Neutrophil (primary cell): ENCODE results near the gene DCLK1.

Source experiments
- H3K27ac ChIP-seq: fragments of 200-600 bp; sonication (generic); 2 replicates; pipeline ENCODE4 v1.5.1; 2016; ENCODE audit warnings: mild to moderate bottlenecking, moderate library complexity
- H3K27me3 ChIP-seq: fragments of 200-600 bp; sonication (generic); 2 replicates; pipeline ENCODE4 v1.6.0; 2016; ENCODE audit warnings: mild to moderate bottlenecking
- H3K36me3 ChIP-seq: fragments of 200-600 bp; sonication (generic); 2 replicates; pipeline ENCODE4 v1.5.1; 2017
- H3K4me1 ChIP-seq, 2 experiments: fragments of 200-600 bp in 1 of 2; sonication (generic) in 1 of 2; 1 replicate in 1 of 2; 2 replicates in 1 of 2; pipeline versions ENCODE4 v1.5.1 to v1.6.1; 2013 to 2016; ENCODE audit warnings: low read depth in 1 of 2, low read length in 1 of 2, mild to moderate bottlenecking in 1 of 2, moderate library complexity in 1 of 2; ENCODE audit not compliant: control insufficient read depth in 1 of 2, insufficient read depth in 1 of 2
- H3K4me3 ChIP-seq, 2 experiments: fragments of 200-600 bp in 1 of 2; sonication (generic) in 1 of 2; 1 replicate in 1 of 2; 2 replicates in 1 of 2; pipeline ENCODE4 v1.5.1; 2013 to 2016; ENCODE audit warnings: low read depth in 1 of 2, low read length in 1 of 2, mild to moderate bottlenecking in 1 of 2, moderate library complexity in 1 of 2
- H3K9me3 ChIP-seq: fragments of 200-600 bp; sonication (generic); 2 replicates; pipeline ENCODE4 v1.5.1; 2016
- TF ChIP-seq, protein P1 (sequence below): fragments of 200-600 bp; sonication (generic); IDR thresholded peaks from 2 replicates; pipeline ENCODE4 v1.5.1; 2016; ENCODE audit warnings: antibody characterized with exemption

The DCLK1 gene

DNA sequence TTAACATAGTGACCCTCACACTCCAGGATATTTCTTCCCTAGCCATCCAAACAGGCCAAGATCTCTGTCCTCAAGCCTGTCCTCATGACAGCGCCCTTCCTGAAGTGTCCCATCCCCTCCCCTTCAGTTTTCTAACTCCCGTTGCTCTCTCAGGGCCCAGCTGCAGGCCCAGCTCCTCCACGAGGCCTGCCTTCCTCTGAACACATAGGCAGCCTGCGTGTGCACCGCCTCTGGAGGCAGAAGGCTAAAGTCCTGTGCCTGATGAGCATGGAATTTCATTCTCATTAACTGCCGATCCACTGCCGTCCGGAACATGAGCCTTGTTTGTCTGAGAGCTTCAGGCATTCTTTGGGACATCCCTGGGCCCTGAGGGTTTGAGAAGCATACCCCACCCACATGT lies 306.4 kb downstream of the DCLK1 start:
- H3K27ac ChIP-seq = no peak overlapping the region
- no peaks in the 10 kb centered on the region for H3K36me3 ChIP-seq
- no peak overlapping the region for H3K4me3 ChIP-seq
- H3K9me3 ChIP-seq = no peaks in the 10 kb centered on the region
- H3K4me1 ChIP-seq = no peaks in the 10 kb centered on the region
- no peaks in the 10 kb centered on the region for H3K27me3 ChIP-seq
- TF ChIP-seq, protein P1, sequence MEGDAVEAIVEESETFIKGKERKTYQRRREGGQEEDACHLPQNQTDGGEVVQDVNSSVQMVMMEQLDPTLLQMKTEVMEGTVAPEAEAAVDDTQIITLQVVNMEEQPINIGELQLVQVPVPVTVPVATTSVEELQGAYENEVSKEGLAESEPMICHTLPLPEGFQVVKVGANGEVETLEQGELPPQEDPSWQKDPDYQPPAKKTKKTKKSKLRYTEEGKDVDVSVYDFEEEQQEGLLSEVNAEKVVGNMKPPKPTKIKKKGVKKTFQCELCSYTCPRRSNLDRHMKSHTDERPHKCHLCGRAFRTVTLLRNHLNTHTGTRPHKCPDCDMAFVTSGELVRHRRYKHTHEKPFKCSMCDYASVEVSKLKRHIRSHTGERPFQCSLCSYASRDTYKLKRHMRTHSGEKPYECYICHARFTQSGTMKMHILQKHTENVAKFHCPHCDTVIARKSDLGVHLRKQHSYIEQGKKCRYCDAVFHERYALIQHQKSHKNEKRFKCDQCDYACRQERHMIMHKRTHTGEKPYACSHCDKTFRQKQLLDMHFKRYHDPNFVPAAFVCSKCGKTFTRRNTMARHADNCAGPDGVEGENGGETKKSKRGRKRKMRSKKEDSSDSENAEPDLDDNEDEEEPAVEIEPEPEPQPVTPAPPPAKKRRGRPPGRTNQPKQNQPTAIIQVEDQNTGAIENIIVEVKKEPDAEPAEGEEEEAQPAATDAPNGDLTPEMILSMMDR = no peak

DNA sequence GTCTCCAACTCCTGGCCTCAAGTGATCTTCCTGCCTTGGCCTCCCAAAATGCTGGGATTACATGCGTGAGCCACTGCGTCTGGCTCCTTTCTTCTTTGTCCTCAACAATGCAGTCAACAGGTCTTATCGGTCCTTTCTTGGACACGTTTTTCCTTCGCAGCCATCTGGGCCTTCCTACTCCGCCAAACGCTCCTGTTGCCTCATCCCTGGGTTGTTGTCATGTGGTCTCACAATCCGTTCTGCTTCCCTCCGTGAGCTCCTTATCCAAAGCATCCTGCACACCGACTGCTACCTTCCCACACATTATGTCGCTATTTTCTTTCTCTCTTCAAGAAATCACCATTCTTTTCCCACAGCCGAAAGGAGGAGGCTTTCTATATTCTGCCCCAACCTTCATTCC lies 306.8 kb downstream of the DCLK1 start:
- H3K9me3 ChIP-seq = no peaks in the 10 kb centered on the region
- H3K27ac ChIP-seq = no peak overlapping the region
- no peaks in the 10 kb centered on the region for H3K36me3 ChIP-seq
- no peaks in the 10 kb centered on the region for H3K4me1 ChIP-seq
- no peak overlapping the region for H3K4me3 ChIP-seq
- H3K27me3 ChIP-seq = no peaks in the 10 kb centered on the region
- TF ChIP-seq, protein P1 = no peak

DNA sequence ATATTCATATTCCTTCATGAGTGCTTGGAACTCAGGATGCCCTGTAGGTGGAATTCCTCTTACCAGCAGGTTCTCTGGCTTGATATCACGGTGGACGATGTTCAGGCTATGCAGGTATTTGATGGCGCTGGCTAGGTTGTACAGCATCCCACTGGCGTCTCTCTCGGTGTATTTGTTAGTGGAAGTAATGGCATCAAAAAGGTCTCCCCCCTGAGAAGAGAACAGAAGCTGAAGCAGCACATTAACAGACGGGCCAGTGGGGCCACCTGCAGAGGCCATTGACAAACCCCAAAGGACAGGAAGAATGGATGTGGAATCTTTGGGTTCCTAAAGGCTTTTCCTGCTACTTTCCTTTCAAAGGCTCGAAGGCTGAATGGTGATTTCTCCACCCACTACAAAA lies 308.5 kb downstream of the DCLK1 start:
- Histone ChIP-seq H3K9me3 (no peaks in the 10 kb centered on the region), H3K27ac (no peak overlapping the region), H3K36me3 (no peaks in the 10 kb centered on the region), H3K4me3 (no peak overlapping the region), H3K27me3 (no peaks in the 10 kb centered on the region), H3K4me1 (no peaks in the 10 kb centered on the region)
- TF ChIP-seq, protein P1 = no peak

DNA sequence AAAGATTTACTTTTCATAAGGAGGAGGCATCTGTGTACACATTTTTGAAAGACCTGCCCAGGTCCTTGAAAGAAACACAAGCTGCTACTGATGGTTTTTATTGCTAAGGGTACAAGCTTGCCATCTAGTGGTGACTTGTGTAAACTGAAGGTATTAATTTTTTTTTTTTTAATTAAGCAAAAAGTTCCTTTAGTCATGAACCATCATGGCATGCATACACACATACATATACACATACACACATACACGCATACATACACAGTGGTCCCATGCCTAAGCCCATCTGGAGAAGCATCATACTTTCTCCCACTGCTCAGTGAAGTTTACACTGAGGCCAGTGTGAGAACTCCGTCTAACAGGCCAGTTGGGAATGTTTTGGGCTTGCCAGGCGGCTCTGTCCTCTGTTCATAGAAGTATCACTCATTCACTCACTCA lies 312.5 kb downstream of the DCLK1 start:
- no peak overlapping the region for H3K27ac ChIP-seq
- TF ChIP-seq, protein P1 = no peak

DNA sequence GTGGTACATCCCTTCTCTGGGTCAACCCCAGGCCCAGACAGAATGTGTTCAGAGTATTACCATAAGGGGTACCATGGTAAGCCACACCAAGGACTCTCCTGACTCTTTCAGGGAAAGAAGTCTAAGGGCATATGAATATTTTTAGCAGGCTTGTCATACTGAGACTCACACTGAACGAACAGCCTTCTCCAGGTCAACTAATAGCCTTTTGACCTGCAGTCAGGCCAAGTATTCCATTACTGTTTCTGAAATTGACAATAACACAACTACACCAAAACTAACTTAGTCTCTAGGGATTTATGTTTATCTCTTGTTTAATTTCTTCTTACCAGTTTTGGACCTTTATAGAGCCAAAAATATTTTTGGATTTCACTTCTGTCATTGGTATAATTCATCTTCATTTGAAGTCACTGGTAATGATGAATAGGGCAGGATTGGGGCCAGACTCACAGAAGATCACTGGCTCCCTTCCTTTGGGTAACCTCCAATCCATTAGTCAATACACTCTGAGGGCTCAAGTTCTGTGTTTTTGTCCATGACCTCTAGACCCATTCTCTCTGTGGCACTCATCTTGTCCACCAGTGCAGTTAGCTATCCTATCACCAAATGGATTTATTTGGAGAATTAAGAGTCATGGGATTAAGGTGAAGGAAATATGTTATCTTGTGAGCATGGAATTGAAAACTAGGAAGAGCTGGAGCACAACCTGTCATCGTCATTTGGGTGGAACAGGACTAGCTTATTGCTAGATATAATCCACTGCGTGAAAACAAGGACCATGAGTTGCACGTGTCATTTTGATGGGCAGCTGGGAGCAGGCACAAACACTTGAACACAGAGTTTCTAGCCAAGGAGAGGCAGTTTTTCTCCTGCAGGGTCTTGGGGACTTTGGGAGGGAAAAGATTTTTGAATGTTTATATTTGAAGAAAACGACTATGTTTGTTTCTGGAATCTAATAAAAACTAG lies 313.3 kb downstream of the DCLK1 start:
- no peak overlapping the region for H3K27ac ChIP-seq
- peaks cover 4% of the 10 kb centered on the region for H3K27me3 ChIP-seq
- TF ChIP-seq, protein P1 = no peak
- H3K4me1 ChIP-seq = no peaks in the 10 kb centered on the region
- no peaks in the 10 kb centered on the region for H3K36me3 ChIP-seq
- H3K9me3 ChIP-seq = no peaks in the 10 kb centered on the region
- no peak overlapping the region for H3K4me3 ChIP-seq

More for the DNA sequence above, 312.5 kb downstream of the DCLK1 start:
- Histone ChIP-seq H3K36me3 (no peaks in the 10 kb centered on the region), H3K27me3 (peaks cover 4% of the 10 kb centered on the region), H3K4me3 (no peak overlapping the region), H3K4me1 (no peaks in the 10 kb centered on the region), H3K9me3 (no peaks in the 10 kb centered on the region)
